HCT116 (cell line): ENCODE data around the gene RTTN. TPM values are rescaled to one million over a fixed set of nuclear protein-coding genes. Genes with fewer than 3 reads are reported as not detected.

Experiments used
- ATAC-seq: fragments of 200-7000 bp; cut with Tn5 transposase; 2 replicates; pipeline ENCODE4 v1.9.1; 2020; ENCODE audit warnings: mild to moderate bottlenecking, moderate library complexity
- BruUV-seq: library from RNA; stranded (reverse); fragments of 400-500 nt; replicated peaks from 2 replicates; lab custom pipeline; 2021; lab: Mats Ljungman, UMichigan
- CTCF ChIA-PET: fragments of 300-600 bp; sonication (Branson Sonifier 250); formaldehyde crosslinking; loops from one replicate; lab custom pipeline; 2021; ENCODE audit warnings: antibody characterized with exemption; lab: Charles Lee
- POLR2A ChIA-PET: fragments of 300-600, 350-600 bp; sonication (Branson Sonifier 250); formaldehyde crosslinking; loops from one replicate; lab custom pipeline; 2021; ENCODE audit warnings: antibody characterized with exemption; lab: Charles Lee
- RAD21 ChIA-PET, 2 experiments: fragments of 300-600 bp; sonication (Branson Sonifier 250); formaldehyde crosslinking; loops; one replicate each; lab custom pipeline; 2023; ENCODE audit warnings: low total read pairs in 2 of 2; ENCODE audit not compliant: uncharacterized antibody in 2 of 2, unreplicated experiment in 2 of 2, low non-redundant PET in 1 of 2; lab: Charles Lee
- DNase-seq: peaks from one replicate; pipeline ENCODE4 v3.0.0-alpha.2; 2010; ENCODE audit warnings: low read depth, low spot score
- H2AFZ ChIP-seq: fragments of 200-600 bp; shearing (Covaris generic), sonication (generic); 2 replicates; pipeline ENCODE4 v1.6.1; 2017; ENCODE audit warnings: low read depth, mixed run types, mixed read lengths, antibody characterized with exemption, low read length; ENCODE audit not compliant: poor library complexity, severe bottlenecking
- H3K27ac ChIP-seq: 2 replicates; pipeline ENCODE4 v1.5.1; 2012; ENCODE audit warnings: low read depth, low read length
- H3K27me3 ChIP-seq: fragments of 200-600 bp; sonication (generic); 2 replicates; pipeline ENCODE4 v1.6.1; 2016; ENCODE audit warnings: mixed run types, low read length, mixed read lengths; ENCODE audit not compliant: insufficient read depth
- H3K36me3 ChIP-seq, 2 experiments: fragments of 200-500 bp in 1 of 2; fragments of 200-600 bp in 1 of 2; sonication (Bioruptor generic) in 1 of 2; sonication (generic) in 1 of 2; 2 replicates each; pipeline versions ENCODE4 v1.5.1 to v1.6.1; 2014 to 2016; ENCODE audit warnings: low read length in 2 of 2, inconsistent platforms in 1 of 2, mixed read lengths in 1 of 2, mixed run types in 1 of 2; ENCODE audit not compliant: insufficient read depth in 2 of 2, control insufficient read depth in 1 of 2
- H3K4me1 ChIP-seq, 2 experiments: fragments of 200-600 bp in 1 of 2; sonication (generic) in 1 of 2; 2 replicates each; pipeline versions ENCODE4 v1.5.1 to v1.6.1; 2012 to 2017; ENCODE audit warnings: low read length in 2 of 2, inconsistent platforms in 1 of 2, mild to moderate bottlenecking in 1 of 2, mixed read lengths in 1 of 2, mixed run types in 1 of 2, moderate library complexity in 1 of 2; ENCODE audit not compliant: insufficient read depth in 2 of 2, control insufficient read depth in 1 of 2
- H3K4me2 ChIP-seq: fragments of 200-600 bp; sonication (generic); 2 replicates; pipeline ENCODE4 v1.6.1; 2017; ENCODE audit warnings: mixed run types, low read length, mixed read lengths
- H3K4me3 ChIP-seq, 2 experiments: fragments of 200-600 bp in 1 of 2; sonication (generic) in 1 of 2; replicated peaks in 1 of 2; 2 replicates each; pipeline ENCODE4 v1.5.1; 2011 to 2016; ENCODE audit warnings: low read length in 2 of 2, control low read depth in 1 of 2, low read depth in 1 of 2, mild to moderate bottlenecking in 1 of 2, mixed read lengths in 1 of 2, mixed run types in 1 of 2
- H3K79me2 ChIP-seq: fragments of 200-600 bp; sonication (generic); 2 replicates; pipeline ENCODE4 v1.6.1; 2017; ENCODE audit warnings: mild to moderate bottlenecking, mixed run types, low read length, moderate library complexity, mixed read lengths; ENCODE audit not compliant: insufficient read depth
- H3K9ac ChIP-seq: fragments of 200-600 bp; sonication (generic); 2 replicates; pipeline ENCODE4 v1.6.1; 2016; ENCODE audit warnings: low read length, mixed read lengths
- H3K9me2 ChIP-seq: fragments of 200-600 bp; sonication (generic), shearing (Covaris generic); 2 replicates; pipeline ENCODE4 v1.6.1; 2017; ENCODE audit warnings: mixed run types, mild to moderate bottlenecking, moderate library complexity; ENCODE audit not compliant: insufficient read depth
- H3K9me3 ChIP-seq, 2 experiments: fragments of 200-500 bp in 1 of 2; fragments of 200-600 bp in 1 of 2; sonication (Bioruptor generic) in 1 of 2; sonication (generic) in 1 of 2; 2 replicates each; pipeline ENCODE4 v1.6.1; 2014 to 2017; ENCODE audit warnings: low read length in 2 of 2, mixed read lengths in 2 of 2, inconsistent platforms in 1 of 2, low read depth in 1 of 2, mild to moderate bottlenecking in 1 of 2, mixed run types in 1 of 2, moderate library complexity in 1 of 2; ENCODE audit not compliant: control insufficient read depth in 1 of 2, insufficient read depth in 1 of 2
- H4K20me1 ChIP-seq: fragments of 200-600 bp; sonication (generic), shearing (Covaris generic); 2 replicates; pipeline ENCODE4 v1.6.1; 2017; ENCODE audit warnings: mixed run types, mild to moderate bottlenecking, moderate library complexity; ENCODE audit not compliant: insufficient read depth
- CEBPB ChIP-seq: IDR thresholded peaks from 2 replicates; pipeline ENCODE4 v1.6.1; 2012; ENCODE audit warnings: low read depth
- EGR1 ChIP-seq: IDR thresholded peaks from 2 replicates; pipeline ENCODE4 v1.6.1; 2012; ENCODE audit warnings: low read depth
- POLR2A ChIP-seq: IDR thresholded peaks from 2 replicates; pipeline ENCODE4 v1.7.0; 2011; ENCODE audit warnings: borderline replicate concordance; ENCODE audit not compliant: insufficient read depth, insufficient read length; ENCODE audit errors: extremely low read depth
- POLR2AphosphoS5 ChIP-seq: IDR thresholded peaks from 2 replicates; pipeline ENCODE4 v1.6.1; 2011; ENCODE audit warnings: mild to moderate bottlenecking, low read depth, low read length, moderate library complexity
- SP1 ChIP-seq: IDR thresholded peaks from 2 replicates; pipeline ENCODE4 v1.6.1; 2012; ENCODE audit warnings: low read depth
- TCF7L2 ChIP-seq: IDR thresholded peaks from 2 replicates; pipeline ENCODE4 v1.7.0; 2011; ENCODE audit warnings: borderline replicate concordance, inconsistent platforms; ENCODE audit not compliant: insufficient read depth, insufficient read length; ENCODE audit errors: extremely low read depth
- ZFX ChIP-seq: fragments of 450-650 bp; IDR thresholded peaks from 2 replicates; pipeline ENCODE4 v1.6.1; 2017
- intact Hi-C: fragments of 100-400 bp; cut with micrococcal nuclease; formaldehyde crosslinking; loops from 2 replicates; pipeline ENCODE4 v1.10.0; 2022
- total RNA-seq: library from RNA; stranded (reverse); gene quantifications from one replicate; pipeline ENCODE4 v1.2.1, GENCODE V29; 2021; ENCODE audit not compliant: unreplicated experiment
- TF ChIP-seq, protein P1 (sequence below): IDR thresholded peaks from 2 replicates; pipeline ENCODE4 v1.6.1; 2012; ENCODE audit warnings: low read depth

RTTN gene
- total RNA-seq, 1 experiment from 2014 or later, result 41.2 TPM

DNA sequence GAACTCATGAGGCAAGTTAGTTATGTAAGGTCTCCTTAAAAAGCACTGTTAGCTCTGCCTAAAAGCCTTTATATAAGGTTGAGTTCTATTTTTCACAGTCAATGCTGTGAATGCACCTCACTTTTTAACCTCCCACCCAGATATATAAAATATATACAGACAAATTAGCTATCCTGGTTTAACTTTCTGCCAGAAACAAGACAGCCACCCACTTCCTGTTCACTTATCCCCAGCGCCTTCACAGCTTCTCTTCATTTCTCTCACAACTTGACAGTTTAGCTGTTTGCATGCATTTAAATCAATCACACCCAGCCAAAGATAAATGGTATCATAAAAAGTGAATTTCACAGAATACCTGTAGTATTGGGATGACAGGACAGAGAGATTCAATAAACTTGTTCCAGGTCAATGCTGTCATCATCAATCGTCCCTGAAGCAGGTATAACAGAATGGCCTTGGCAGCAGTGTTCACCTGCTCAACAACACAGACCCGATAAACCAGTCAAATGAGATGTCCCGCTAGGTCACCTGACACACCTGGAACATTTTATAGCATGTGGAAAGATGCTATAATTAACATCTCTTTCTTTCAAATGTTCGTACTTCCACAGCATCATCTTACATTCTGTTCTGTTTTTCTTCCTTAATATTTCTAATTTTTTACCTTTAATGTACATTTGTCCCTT lies 55.7 kb downstream of the RTTN start:
- intact Hi-C loops, result no loop called here
- Histone ChIP-seq H3K4me3 (no peak overlapping the region), H3K36me3 (peaks cover 14 to 35% of the 10 kb centered on the region in 2 experiments; a peak in 3 of 4 replicates), H3K4me1 (no peaks in the 10 kb centered on the region), H2AFZ (no peak overlapping the region), H3K27me3 (no peaks in the 10 kb centered on the region), H3K27ac (no peak overlapping the region), H3K4me2 (no peak overlapping the region), H4K20me1 (no peaks in the 10 kb centered on the region), H3K9me3 (no peaks in the 10 kb centered on the region), H3K9ac (no peak overlapping the region), H3K9me2 (no peaks in the 10 kb centered on the region), H3K79me2 (peaks cover 14% of the 10 kb centered on the region; the same call in 1 of the 2 replicates)
- ATAC-seq, result no peak
- POLR2A ChIA-PET, result no interaction called here
- BruUV-seq, result no TSS peak
- CTCF ChIA-PET, result no interaction called here
- TF ChIP-seq POLR2A (no peak), CEBPB (no peak), POLR2AphosphoS5 (no peak), SP1 (no peak), ZFX (no peak), EGR1 (no peak), TCF7L2 (no peak)
- TF ChIP-seq, protein P1, sequence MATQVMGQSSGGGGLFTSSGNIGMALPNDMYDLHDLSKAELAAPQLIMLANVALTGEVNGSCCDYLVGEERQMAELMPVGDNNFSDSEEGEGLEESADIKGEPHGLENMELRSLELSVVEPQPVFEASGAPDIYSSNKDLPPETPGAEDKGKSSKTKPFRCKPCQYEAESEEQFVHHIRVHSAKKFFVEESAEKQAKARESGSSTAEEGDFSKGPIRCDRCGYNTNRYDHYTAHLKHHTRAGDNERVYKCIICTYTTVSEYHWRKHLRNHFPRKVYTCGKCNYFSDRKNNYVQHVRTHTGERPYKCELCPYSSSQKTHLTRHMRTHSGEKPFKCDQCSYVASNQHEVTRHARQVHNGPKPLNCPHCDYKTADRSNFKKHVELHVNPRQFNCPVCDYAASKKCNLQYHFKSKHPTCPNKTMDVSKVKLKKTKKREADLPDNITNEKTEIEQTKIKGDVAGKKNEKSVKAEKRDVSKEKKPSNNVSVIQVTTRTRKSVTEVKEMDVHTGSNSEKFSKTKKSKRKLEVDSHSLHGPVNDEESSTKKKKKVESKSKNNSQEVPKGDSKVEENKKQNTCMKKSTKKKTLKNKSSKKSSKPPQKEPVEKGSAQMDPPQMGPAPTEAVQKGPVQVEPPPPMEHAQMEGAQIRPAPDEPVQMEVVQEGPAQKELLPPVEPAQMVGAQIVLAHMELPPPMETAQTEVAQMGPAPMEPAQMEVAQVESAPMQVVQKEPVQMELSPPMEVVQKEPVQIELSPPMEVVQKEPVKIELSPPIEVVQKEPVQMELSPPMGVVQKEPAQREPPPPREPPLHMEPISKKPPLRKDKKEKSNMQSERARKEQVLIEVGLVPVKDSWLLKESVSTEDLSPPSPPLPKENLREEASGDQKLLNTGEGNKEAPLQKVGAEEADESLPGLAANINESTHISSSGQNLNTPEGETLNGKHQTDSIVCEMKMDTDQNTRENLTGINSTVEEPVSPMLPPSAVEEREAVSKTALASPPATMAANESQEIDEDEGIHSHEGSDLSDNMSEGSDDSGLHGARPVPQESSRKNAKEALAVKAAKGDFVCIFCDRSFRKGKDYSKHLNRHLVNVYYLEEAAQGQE, result no peak
- DNase-seq, result no peak
- RAD21 ChIA-PET, result no interaction called here
